Neutrophil (primary cell): ENCODE data around the gene LACC1.

Experiments used
- H3K27ac ChIP-seq: fragments of 200-600 bp; sonication (generic); 2 replicates; pipeline ENCODE4 v1.5.1; 2016; ENCODE audit warnings: mild to moderate bottlenecking, moderate library complexity
- H3K27me3 ChIP-seq: fragments of 200-600 bp; sonication (generic); 2 replicates; pipeline ENCODE4 v1.6.0; 2016; ENCODE audit warnings: mild to moderate bottlenecking
- H3K36me3 ChIP-seq: fragments of 200-600 bp; sonication (generic); 2 replicates; pipeline ENCODE4 v1.5.1; 2017
- H3K4me1 ChIP-seq, 2 experiments: fragments of 200-600 bp in 1 of 2; sonication (generic) in 1 of 2; 1 replicate in 1 of 2; 2 replicates in 1 of 2; pipeline versions ENCODE4 v1.5.1 to v1.6.1; 2013 to 2016; ENCODE audit warnings: low read depth in 1 of 2, low read length in 1 of 2, mild to moderate bottlenecking in 1 of 2, moderate library complexity in 1 of 2; ENCODE audit not compliant: control insufficient read depth in 1 of 2, insufficient read depth in 1 of 2
- H3K4me3 ChIP-seq, 2 experiments: fragments of 200-600 bp in 1 of 2; sonication (generic) in 1 of 2; 1 replicate in 1 of 2; 2 replicates in 1 of 2; pipeline ENCODE4 v1.5.1; 2013 to 2016; ENCODE audit warnings: low read depth in 1 of 2, low read length in 1 of 2, mild to moderate bottlenecking in 1 of 2, moderate library complexity in 1 of 2
- H3K9me3 ChIP-seq: fragments of 200-600 bp; sonication (generic); 2 replicates; pipeline ENCODE4 v1.5.1; 2016
- CTCF ChIP-seq: fragments of 200-600 bp; sonication (generic); IDR thresholded peaks from 2 replicates; pipeline ENCODE4 v1.5.1; 2016; ENCODE audit warnings: antibody characterized with exemption

LACC1 gene

DNA sequence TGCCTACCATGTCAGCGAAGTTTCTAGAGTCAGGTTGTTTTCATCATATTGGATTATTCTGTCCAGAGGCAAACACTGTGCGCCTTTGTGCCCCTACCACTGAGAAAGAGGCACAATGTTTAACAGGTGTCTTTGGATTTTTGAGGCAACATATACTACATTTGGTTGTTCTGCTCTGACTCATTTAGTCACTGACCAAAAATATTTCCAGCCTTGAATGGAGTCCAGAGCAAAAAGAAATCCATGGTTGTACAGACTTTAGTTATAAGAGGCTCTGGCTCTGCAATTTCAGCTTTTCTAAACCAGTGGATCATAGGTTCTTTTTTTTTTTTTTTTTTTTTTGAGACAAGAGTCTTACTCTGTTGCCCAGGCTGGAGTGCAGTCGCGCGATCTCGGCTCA, 35.7 kb downstream of the LACC1 start:
- H3K4me1 ChIP-seq, result no peaks in the 10 kb centered on the region
- no peaks in the 10 kb centered on the region for H3K9me3 ChIP-seq
- H3K27me3 ChIP-seq, result peaks cover 4% of the 10 kb centered on the region
- no peak overlapping the region for H3K27ac ChIP-seq
- TF ChIP-seq CTCF, result no peak
- H3K4me3 ChIP-seq, result no peak overlapping the region
- H3K36me3 ChIP-seq, result no peaks in the 10 kb centered on the region

DNA sequence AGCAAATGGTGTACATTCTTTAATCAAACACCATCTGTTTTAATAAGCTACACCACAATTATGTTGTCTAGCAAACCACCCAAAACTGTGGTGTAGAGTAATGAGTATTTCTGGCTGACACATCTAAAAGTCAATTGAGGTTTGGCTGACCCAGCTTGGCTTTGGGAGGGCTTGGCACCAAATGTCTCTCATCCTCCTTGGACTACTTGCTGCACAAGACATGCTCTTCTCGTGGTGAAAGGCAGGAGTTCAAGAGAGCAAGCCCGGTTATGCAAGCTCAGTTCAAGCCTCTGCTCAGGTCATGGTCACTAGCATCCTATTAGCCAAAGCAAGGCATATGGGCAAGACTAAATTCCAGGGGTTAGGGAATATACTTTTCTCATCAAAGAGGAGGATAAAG, 37.1 kb downstream of the LACC1 start:
- Histone ChIP-seq H3K27ac (no peak overlapping the region), H3K4me1 (no peaks in the 10 kb centered on the region), H3K27me3 (peaks cover 4% of the 10 kb centered on the region), H3K36me3 (no peaks in the 10 kb centered on the region), H3K4me3 (no peak overlapping the region), H3K9me3 (no peaks in the 10 kb centered on the region)
- TF ChIP-seq CTCF, result no peak

DNA sequence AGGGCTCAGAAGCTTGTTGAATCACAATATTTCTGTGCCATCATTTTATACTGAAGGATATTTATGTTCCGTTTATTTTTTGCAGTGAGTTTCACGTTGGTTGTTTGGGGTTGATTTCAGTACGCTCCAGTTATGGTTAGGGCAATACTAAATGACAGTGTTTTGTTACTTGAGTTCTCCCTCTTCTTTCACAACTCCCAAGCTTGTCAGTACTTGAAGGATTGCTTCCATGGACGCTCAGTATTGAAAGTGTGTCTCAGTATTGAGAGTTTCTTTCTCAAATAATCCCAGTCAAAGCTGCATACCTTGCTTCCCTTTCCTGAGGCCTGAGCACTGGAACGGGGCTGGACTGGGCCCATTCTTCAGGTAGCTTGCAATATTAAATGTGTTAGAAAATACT, 38.9 kb downstream of the LACC1 start:
- TF ChIP-seq CTCF, result no peak
- H3K36me3 ChIP-seq, result no peaks in the 10 kb centered on the region
- no peak overlapping the region for H3K27ac ChIP-seq
- no peak overlapping the region for H3K4me3 ChIP-seq
- H3K27me3 ChIP-seq, result peaks cover 4% of the 10 kb centered on the region
- H3K9me3 ChIP-seq, result no peaks in the 10 kb centered on the region
- H3K4me1 ChIP-seq, result no peaks in the 10 kb centered on the region

- H3K9me3 ChIP-seq, result no peaks in the 10 kb centered on the region
- no peak overlapping the region for H3K4me3 ChIP-seq
- H3K27ac ChIP-seq, result no peak overlapping the region
- H3K27me3 ChIP-seq, result peaks cover 4% of the 10 kb centered on the region
- TF ChIP-seq CTCF, result no peak
- no peaks in the 10 kb centered on the region for H3K4me1 ChIP-seq
- no peaks in the 10 kb centered on the region for H3K36me3 ChIP-seq
Measured at GRCh38 chr13:43920965-43921674, 41.4 kb downstream of the LACC1 start.

GRCh38 chr13:43924549-43925245, 45.0 kb downstream of the LACC1 start:
- Histone ChIP-seq H3K27me3 (no peaks in the 10 kb centered on the region), H3K27ac (no peak overlapping the region), H3K4me1 (no peaks in the 10 kb centered on the region), H3K4me3 (no peak overlapping the region), H3K9me3 (no peaks in the 10 kb centered on the region), H3K36me3 (no peaks in the 10 kb centered on the region)
- TF ChIP-seq CTCF, result no peak
